IMR-90 (cell line): Measurements from ENCODE around the gene RPGR. TPM values are rescaled to one million over a fixed set of nuclear protein-coding genes. Genes with fewer than 3 reads are reported as not detected.

ENCODE experiments used
- ATAC-seq: fragments of 200-7000 bp; cut with Tn5 transposase; 2 replicates; pipeline ENCODE4 v1.9.1; 2020; ENCODE audit warnings: low read depth, mild to moderate bottlenecking, moderate library complexity
- BruUV-seq: library from RNA; stranded (reverse); fragments of 400-500 nt; replicated peaks from 2 replicates; lab custom pipeline; 2021; lab: Mats Ljungman, UMichigan
- CTCF ChIA-PET: fragments of 300-600 bp; formaldehyde crosslinking; extraction: SDS; loops from one replicate; lab custom pipeline; 2021; ENCODE audit warnings: antibody characterized with exemption; lab: Yijun Ruan, JAX
- POLR2A ChIA-PET: fragments of 300-600 bp; sonication (Branson Sonifier 250); formaldehyde crosslinking; loops from one replicate; lab custom pipeline; 2022; ENCODE audit warnings: antibody characterized with exemption; ENCODE audit not compliant: unreplicated experiment; lab: Charles Lee
- DNase-seq: peaks from one replicate; pipeline ENCODE4 v3.0.0; 2013
- H2AFZ ChIP-seq: replicated peaks from 2 replicates; pipeline ENCODE3; 2013; ENCODE audit warnings: low read length, mild to moderate bottlenecking; ENCODE audit not compliant: poor library complexity
- H2AK5ac ChIP-seq: 2 replicates; pipeline ENCODE4 v1.6.1; 2013; ENCODE audit warnings: low read depth, low read length, inconsistent platforms
- H2AK9ac ChIP-seq: replicated peaks from 2 replicates; pipeline ENCODE3; 2013; ENCODE audit warnings: mild to moderate bottlenecking, low read depth, low read length, moderate library complexity; ENCODE audit not compliant: poor library complexity
- H2BK120ac ChIP-seq: 2 replicates; pipeline ENCODE4 v1.6.1; 2013; ENCODE audit warnings: low read depth, low read length, inconsistent platforms
- H2BK15ac ChIP-seq: 3 replicates; pipeline ENCODE4 v1.6.1; 2013; ENCODE audit warnings: low read depth, low read length, inconsistent platforms
- H2BK20ac ChIP-seq: 2 replicates; pipeline ENCODE4 v1.6.1; 2013; ENCODE audit warnings: low read depth, mild to moderate bottlenecking, inconsistent platforms, low read length, moderate library complexity
- H2BK5ac ChIP-seq: 2 replicates; pipeline ENCODE4 v1.6.1; 2013; ENCODE audit warnings: mild to moderate bottlenecking, low read depth, low read length, inconsistent platforms; ENCODE audit not compliant: poor library complexity, severe bottlenecking
- H3K14ac ChIP-seq: replicated peaks from 2 replicates; pipeline ENCODE4 v1.6.1; 2013; ENCODE audit warnings: low read depth, low read length, inconsistent platforms
- H3K18ac ChIP-seq: 2 replicates; pipeline ENCODE4 v1.6.1; 2013; ENCODE audit warnings: low read depth, low read length, control low read depth
- H3K23ac ChIP-seq: 2 replicates; pipeline ENCODE4 v1.6.1; 2013; ENCODE audit warnings: low read depth, low read length, inconsistent platforms
- H3K27ac ChIP-seq: 2 replicates; pipeline ENCODE4 v1.5.1; 2013; ENCODE audit warnings: mild to moderate bottlenecking, control low read depth, low read length; ENCODE audit not compliant: insufficient read depth
- H3K27me3 ChIP-seq: 2 replicates; pipeline ENCODE4 v1.6.1; 2013; ENCODE audit warnings: low read length; ENCODE audit not compliant: control insufficient read depth, insufficient read depth
- H3K36me3 ChIP-seq: 2 replicates; pipeline ENCODE4 v1.6.1; 2013; ENCODE audit warnings: low read length, mixed read lengths; ENCODE audit not compliant: control insufficient read depth, insufficient read depth
- H3K4ac ChIP-seq: 2 replicates; pipeline ENCODE4 v1.6.1; 2013; ENCODE audit warnings: low read depth, low read length, inconsistent platforms
- H3K4me1 ChIP-seq: 2 replicates; pipeline ENCODE4 v1.6.1; 2013; ENCODE audit warnings: low read length, mixed read lengths; ENCODE audit not compliant: control insufficient read depth, insufficient read depth
- H3K4me2 ChIP-seq: 2 replicates; pipeline ENCODE4 v1.6.1; 2013; ENCODE audit warnings: low read depth, mild to moderate bottlenecking, control low read depth, low read length, moderate library complexity
- H3K4me3 ChIP-seq: 2 replicates; pipeline ENCODE4 v1.5.1; 2013; ENCODE audit warnings: low read depth, mild to moderate bottlenecking, control low read depth, low read length, moderate library complexity; ENCODE audit not compliant: insufficient read depth
- H3K56ac ChIP-seq: 2 replicates; pipeline ENCODE4 v1.6.1; 2013; ENCODE audit warnings: low read length, inconsistent platforms; ENCODE audit not compliant: insufficient read depth; ENCODE audit errors: extremely low read depth
- H3K79me1 ChIP-seq, 2 experiments: 2 replicates each; pipeline ENCODE4 v1.6.1; 2013; ENCODE audit warnings: low read length in 2 of 2, inconsistent platforms in 1 of 2, low read depth in 1 of 2
- H3K9ac ChIP-seq: 2 replicates; pipeline ENCODE4 v1.6.1; 2013; ENCODE audit warnings: low read depth, low read length, control low read depth
- H3K9me1 ChIP-seq: 2 replicates; pipeline ENCODE4 v1.6.1; 2013; ENCODE audit warnings: low read length, inconsistent platforms; ENCODE audit not compliant: insufficient read depth
- H3K9me3 ChIP-seq: 2 replicates; pipeline ENCODE4 v1.6.1; 2013; ENCODE audit warnings: low read length; ENCODE audit not compliant: control insufficient read depth, insufficient read depth
- H4K20me1 ChIP-seq: 2 replicates; pipeline ENCODE4 v1.6.1; 2013; ENCODE audit warnings: low read length, inconsistent platforms; ENCODE audit not compliant: insufficient read depth
- H4K5ac ChIP-seq: 2 replicates; pipeline ENCODE4 v1.6.1; 2013; ENCODE audit warnings: mild to moderate bottlenecking, low read depth, low read length, control low read depth
- H4K8ac ChIP-seq, 2 experiments: 2 replicates each; pipeline ENCODE4 v1.6.1; 2013; ENCODE audit warnings: low read depth in 2 of 2, low read length in 2 of 2, control low read depth in 1 of 2, inconsistent platforms in 1 of 2
- H4K91ac ChIP-seq: 2 replicates; pipeline ENCODE4 v1.6.1; 2013; ENCODE audit warnings: low read depth, low read length, inconsistent platforms; ENCODE audit not compliant: insufficient read depth
- BHLHE40 ChIP-seq: fragments of 150-350 bp; IDR thresholded peaks from 2 replicates; pipeline ENCODE4 v1.6.1; 2016; ENCODE audit warnings: mild to moderate bottlenecking, low read depth, low read length
- CEBPB ChIP-seq: IDR thresholded peaks from 2 replicates; pipeline ENCODE4 v1.6.1; 2012; ENCODE audit warnings: low read depth, low read length, improper control_type of control experiment
- CHD1 ChIP-seq: IDR thresholded peaks from 2 replicates; pipeline ENCODE4 v1.6.1; 2012; ENCODE audit warnings: low read depth, low read length, improper control_type of control experiment
- FOS ChIP-seq: fragments of 150-350 bp; IDR thresholded peaks from 2 replicates; pipeline ENCODE4 v1.6.1; 2016; ENCODE audit warnings: low read depth, low read length
- MAFK ChIP-seq: IDR thresholded peaks from 2 replicates; pipeline ENCODE4 v1.6.1; 2012; ENCODE audit warnings: low read depth, low read length, improper control_type of control experiment
- MAZ ChIP-seq: IDR thresholded peaks from 2 replicates; pipeline ENCODE4 v1.6.1; 2012; ENCODE audit warnings: low read depth, mild to moderate bottlenecking, low read length, improper control_type of control experiment, moderate library complexity, borderline replicate concordance
- MXI1 ChIP-seq: IDR thresholded peaks from 2 replicates; pipeline ENCODE4 v1.6.1; 2012; ENCODE audit warnings: low read depth, mild to moderate bottlenecking, low read length, moderate library complexity, borderline replicate concordance
- NFE2L2 ChIP-seq: fragments of 150-350 bp; IDR thresholded peaks from 2 replicates; pipeline ENCODE4 v1.6.1; 2016; ENCODE audit warnings: low read depth, mild to moderate bottlenecking, low read length
- POLR2A ChIP-seq: IDR thresholded peaks from 2 replicates; pipeline ENCODE4 v1.6.1; 2012; ENCODE audit warnings: mild to moderate bottlenecking, low read depth, low read length
- RAD21 ChIP-seq: IDR thresholded peaks from 2 replicates; pipeline ENCODE4 v1.6.1; 2012; ENCODE audit warnings: low read length, improper control_type of control experiment
- RCOR1 ChIP-seq: IDR thresholded peaks from 2 replicates; pipeline ENCODE4 v1.6.1; 2012; ENCODE audit warnings: mild to moderate bottlenecking, low read length, improper control_type of control experiment; ENCODE audit not compliant: insufficient replicate concordance
- RFX5 ChIP-seq: IDR thresholded peaks from 2 replicates; pipeline ENCODE4 v1.8.0; 2012; ENCODE audit warnings: low read depth, mild to moderate bottlenecking, low read length, moderate library complexity
- SMC3 ChIP-seq: fragments of 150-350 bp; IDR thresholded peaks from 2 replicates; pipeline ENCODE4 v1.6.1; 2016; ENCODE audit warnings: low read depth, mild to moderate bottlenecking, antibody characterized with exemption, low read length, moderate library complexity
- WGBS, 2 experiments: methylation state at CpG; one replicate each; pipeline versions ENCODE4 v1.1.5 to v1.1.7; 2013; ENCODE audit warnings: missing lambda C conversion rate in 2 of 2; ENCODE audit not compliant: insufficient read length in 1 of 2; ENCODE audit errors: extremely low coverage in 2 of 2; 5-methylcytosine and 5-hydroxymethylcytosine counted together
- dilution Hi-C: fragments of 300-500 bp; cut with HindIII; formaldehyde crosslinking; loops from one replicate; pipeline ENCODE4 v1.14.3; 2018; ENCODE audit warnings: low sequenced_read_pairs; ENCODE audit not compliant: unreplicated experiment
- in situ Hi-C: fragments of 300-500 bp; cut with MboI; formaldehyde crosslinking; loops from 3 replicates; pipeline ENCODE4 v1.14.3; 2019; ENCODE audit warnings: low sequenced_read_pairs, inconsistent platforms, mixed read lengths
- intact Hi-C: fragments of 100-400 bp; cut with micrococcal nuclease; formaldehyde crosslinking; loops from 2 replicates; pipeline ENCODE4 v1.10.0; 2022
- polyA plus RNA-seq, 3 experiments: library from polyadenylated mRNA; depleted of rRNA; stranded (reverse); fragments of >200 nt; gene quantifications; 2 replicates each; pipeline ENCODE4 v1.2.3, GENCODE V29; 2012; ENCODE audit warnings: low replicate concordance in 1 of 3
- total RNA-seq: library from RNA; depleted of rRNA; stranded (reverse); fragments of >200 nt; gene quantifications from 2 replicates; pipeline ENCODE4 v1.2.3, GENCODE V29; 2012
- TF ChIP-seq, protein P1 (sequence below): fragments of 150-350 bp; IDR thresholded peaks from 2 replicates; pipeline ENCODE4 v1.6.1; 2017; ENCODE audit warnings: mild to moderate bottlenecking, antibody characterized with exemption, low read length, low read depth
- TF ChIP-seq, protein P2 (sequence below): fragments of 150-350 bp; IDR thresholded peaks from 2 replicates; pipeline ENCODE4 v1.6.1; 2016; ENCODE audit warnings: low read depth, mild to moderate bottlenecking, low read length, moderate library complexity, borderline replicate concordance
- TF ChIP-seq, protein P3 (sequence below): conservative IDR thresholded peaks from 2 replicates; pipeline ENCODE4 v1.5.1; 2012; ENCODE audit warnings: mild to moderate bottlenecking, low read depth, low read length, improper control_type of control experiment

The RPGR gene
- total and polyA plus RNA-seq, 2 of the 4 experiments (the other 2 are of a cell fraction), result 2.2 to 3.8 TPM

DNA sequence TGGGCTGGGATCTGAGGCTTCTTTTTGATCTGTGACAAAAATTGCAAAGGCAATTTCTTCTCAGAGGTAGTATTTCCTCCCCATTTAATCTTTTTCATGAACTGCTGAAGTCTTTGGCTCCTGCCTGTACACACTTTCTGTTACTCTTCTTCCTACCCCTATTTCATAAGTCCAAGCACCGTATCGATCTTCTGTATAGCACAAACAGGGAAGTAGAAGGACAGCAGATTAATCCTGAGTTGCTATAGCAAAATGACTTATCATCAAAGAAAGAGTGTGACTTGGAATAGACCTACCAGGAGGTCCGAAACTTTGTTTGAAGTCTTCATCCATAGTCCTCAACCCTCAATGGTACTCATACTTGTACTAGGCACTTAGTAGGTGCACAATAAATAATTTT lies 47.1 kb upstream of the RPGR start:
- ATAC-seq, result no peak
- WGBS, 2 experiments, result no CpG with 5 or more reads among the region's 3 CpGs

More for the DNA sequence above, 47.1 kb upstream of the RPGR start:
- H3K9ac ChIP-seq, result no peak overlapping the region
- CTCF ChIA-PET, result no interaction called here
- H2BK5ac ChIP-seq, result no peak overlapping the region
- no peak overlapping the region for H2BK120ac ChIP-seq
- POLR2A ChIA-PET, result no interaction called here
- no peak overlapping the region for H4K8ac ChIP-seq
- H3K18ac ChIP-seq, result no peak overlapping the region
- DNase-seq, result no peak
- H2AFZ ChIP-seq, result no peak overlapping the region
- H3K79me1 ChIP-seq, result no peaks in the 10 kb centered on the region
- BruUV-seq, result no TSS peak
- no peak overlapping the region for H2AK9ac ChIP-seq
- H3K4me2 ChIP-seq, result no peak overlapping the region
- no peaks in the 10 kb centered on the region for H3K4me1 ChIP-seq
- no peak overlapping the region for H2BK15ac ChIP-seq
- no peak overlapping the region for H3K56ac ChIP-seq
- H3K23ac ChIP-seq, result no peak overlapping the region
- H4K20me1 ChIP-seq, result no peaks in the 10 kb centered on the region
- peaks cover 3% of the 10 kb centered on the region for H3K27me3 ChIP-seq
- no peaks in the 10 kb centered on the region for H3K36me3 ChIP-seq
- intact Hi-C loops (no loop called here), dilution Hi-C loops (no loop called here), in situ Hi-C loops (no loop called here)
- no peak for TF ChIP-seq MXI1
- TF ChIP-seq CHD1, result no peak
- TF ChIP-seq, protein P1, sequence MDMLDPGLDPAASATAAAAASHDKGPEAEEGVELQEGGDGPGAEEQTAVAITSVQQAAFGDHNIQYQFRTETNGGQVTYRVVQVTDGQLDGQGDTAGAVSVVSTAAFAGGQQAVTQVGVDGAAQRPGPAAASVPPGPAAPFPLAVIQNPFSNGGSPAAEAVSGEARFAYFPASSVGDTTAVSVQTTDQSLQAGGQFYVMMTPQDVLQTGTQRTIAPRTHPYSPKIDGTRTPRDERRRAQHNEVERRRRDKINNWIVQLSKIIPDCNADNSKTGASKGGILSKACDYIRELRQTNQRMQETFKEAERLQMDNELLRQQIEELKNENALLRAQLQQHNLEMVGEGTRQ, result no peak
- TF ChIP-seq RAD21, result no peak
- no peak for TF ChIP-seq FOS
- TF ChIP-seq, protein P2, sequence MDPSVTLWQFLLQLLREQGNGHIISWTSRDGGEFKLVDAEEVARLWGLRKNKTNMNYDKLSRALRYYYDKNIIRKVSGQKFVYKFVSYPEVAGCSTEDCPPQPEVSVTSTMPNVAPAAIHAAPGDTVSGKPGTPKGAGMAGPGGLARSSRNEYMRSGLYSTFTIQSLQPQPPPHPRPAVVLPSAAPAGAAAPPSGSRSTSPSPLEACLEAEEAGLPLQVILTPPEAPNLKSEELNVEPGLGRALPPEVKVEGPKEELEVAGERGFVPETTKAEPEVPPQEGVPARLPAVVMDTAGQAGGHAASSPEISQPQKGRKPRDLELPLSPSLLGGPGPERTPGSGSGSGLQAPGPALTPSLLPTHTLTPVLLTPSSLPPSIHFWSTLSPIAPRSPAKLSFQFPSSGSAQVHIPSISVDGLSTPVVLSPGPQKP, result no peak
- no peak for TF ChIP-seq RCOR1
- no peak for TF ChIP-seq SMC3
- no peak for TF ChIP-seq NFE2L2
- no peak for TF ChIP-seq POLR2A
- no peak for TF ChIP-seq BHLHE40
- TF ChIP-seq MAZ, result no peak
- TF ChIP-seq, protein P3, sequence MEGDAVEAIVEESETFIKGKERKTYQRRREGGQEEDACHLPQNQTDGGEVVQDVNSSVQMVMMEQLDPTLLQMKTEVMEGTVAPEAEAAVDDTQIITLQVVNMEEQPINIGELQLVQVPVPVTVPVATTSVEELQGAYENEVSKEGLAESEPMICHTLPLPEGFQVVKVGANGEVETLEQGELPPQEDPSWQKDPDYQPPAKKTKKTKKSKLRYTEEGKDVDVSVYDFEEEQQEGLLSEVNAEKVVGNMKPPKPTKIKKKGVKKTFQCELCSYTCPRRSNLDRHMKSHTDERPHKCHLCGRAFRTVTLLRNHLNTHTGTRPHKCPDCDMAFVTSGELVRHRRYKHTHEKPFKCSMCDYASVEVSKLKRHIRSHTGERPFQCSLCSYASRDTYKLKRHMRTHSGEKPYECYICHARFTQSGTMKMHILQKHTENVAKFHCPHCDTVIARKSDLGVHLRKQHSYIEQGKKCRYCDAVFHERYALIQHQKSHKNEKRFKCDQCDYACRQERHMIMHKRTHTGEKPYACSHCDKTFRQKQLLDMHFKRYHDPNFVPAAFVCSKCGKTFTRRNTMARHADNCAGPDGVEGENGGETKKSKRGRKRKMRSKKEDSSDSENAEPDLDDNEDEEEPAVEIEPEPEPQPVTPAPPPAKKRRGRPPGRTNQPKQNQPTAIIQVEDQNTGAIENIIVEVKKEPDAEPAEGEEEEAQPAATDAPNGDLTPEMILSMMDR, result no peak
- TF ChIP-seq RFX5, result no peak
- no peak for TF ChIP-seq CEBPB
- TF ChIP-seq MAFK, result no peak
- no peak overlapping the region for H3K4me3 ChIP-seq
- H3K27ac ChIP-seq, result no peak overlapping the region
- no peak overlapping the region for H2AK5ac ChIP-seq
- H3K4ac ChIP-seq, result no peak overlapping the region
- H4K5ac ChIP-seq, result no peak overlapping the region
- no peaks in the 10 kb centered on the region for H3K9me3 ChIP-seq
- H4K91ac ChIP-seq, result no peak overlapping the region
- H2BK20ac ChIP-seq, result no peak overlapping the region
- H3K9me1 ChIP-seq, result no peaks in the 10 kb centered on the region
- no peak overlapping the region for H3K14ac ChIP-seq
